K562 (cell line): ENCODE data around the gene ADAMTSL2. TPM values are rescaled to one million over a fixed set of nuclear protein-coding genes. Genes with fewer than 3 reads are reported as not detected.

Experiments
- CCAR2 ChIP-seq: fragments of 200-400 bp; formaldehyde crosslinking; IDR thresholded peaks from 2 replicates; pipeline ENCODE4 v1.6.1; 2017; ENCODE audit warnings: mild to moderate bottlenecking, low read depth, low read length
- CHD1 ChIP-seq: fragments of 200-600 bp; sonication (generic); IDR thresholded peaks from one replicate; pipeline ENCODE4 v1.6.1; 2012; ENCODE audit warnings: mild to moderate bottlenecking, moderate library complexity, low read length, inconsistent platforms
- EP300 ChIP-seq: IDR thresholded peaks from 2 replicates; pipeline ENCODE4 v1.6.1; 2012; ENCODE audit warnings: low read length, improper control_type of control experiment
- GATAD2B ChIP-seq: fragments of 450-650 bp; IDR thresholded peaks from 2 replicates; pipeline ENCODE4 v1.6.1; 2017; ENCODE audit warnings: mild to moderate bottlenecking, borderline replicate concordance
- HBP1 ChIP-seq: fragments of 450-650 bp; formaldehyde crosslinking; IDR thresholded peaks from 2 replicates; pipeline ENCODE4 v1.4.0; 2022; ENCODE audit warnings: missing genetic modification characterization
- HINFP ChIP-seq: fragments of 450-650 bp; conservative IDR thresholded peaks from 2 replicates; pipeline ENCODE4 v1.6.1; 2016; ENCODE audit warnings: missing genetic modification characterization, low read depth, mild to moderate bottlenecking, control low read depth, missing compliant biosample characterization
- IFI16 ChIP-seq: fragments of 250-450 bp; sonication (Bioruptor Pico); IDR thresholded peaks from 2 replicates; pipeline ENCODE4 v2.1.2; 2022; ENCODE audit warnings: mild to moderate bottlenecking, inconsistent platforms
- PHB2 ChIP-seq: fragments of 450-650 bp; IDR thresholded peaks from 2 replicates; pipeline ENCODE4 v1.6.1; 2017; ENCODE audit warnings: low read depth
- SMARCE1 ChIP-seq: fragments of 450-650 bp; IDR thresholded peaks from 2 replicates; pipeline ENCODE4 v1.7.1; 2016; ENCODE audit warnings: mild to moderate bottlenecking
- ZC3H4 ChIP-seq: sonication (generic); formaldehyde crosslinking; IDR thresholded peaks from 2 replicates; pipeline ENCODE4 v1.9.0; 2021; ENCODE audit warnings: missing genetic modification reagents, borderline replicate concordance
- ZFP1 ChIP-seq: fragments of 450-650 bp; formaldehyde crosslinking; IDR thresholded peaks from 2 replicates; pipeline ENCODE4 v1.4.0; 2020; ENCODE audit warnings: mild to moderate bottlenecking, mixed read lengths
- ZFX ChIP-seq: sonication (generic); formaldehyde crosslinking; IDR thresholded peaks from 2 replicates; pipeline ENCODE4 v1.8.0; 2022; ENCODE audit warnings: mild to moderate bottlenecking, missing genetic modification reagents, moderate library complexity
- ZNF551 ChIP-seq: fragments of 250-450 bp; sonication (Bioruptor Pico); IDR thresholded peaks from 2 replicates; pipeline ENCODE4 v1.5.0; 2021; ENCODE audit warnings: mild to moderate bottlenecking, moderate library complexity
- ZNF57 ChIP-seq: fragments of 450-650 bp; formaldehyde crosslinking; IDR thresholded peaks from 2 replicates; pipeline ENCODE4 v1.4.0; 2020; ENCODE audit warnings: mild to moderate bottlenecking, moderate library complexity
- ZNF592 ChIP-seq: fragments of 450-650 bp; IDR thresholded peaks from 2 replicates; pipeline ENCODE4 v1.6.1; 2017; ENCODE audit warnings: antibody characterized with exemption, mild to moderate bottlenecking
- polyA plus RNA-seq, 8 experiments: library from polyadenylated mRNA; depleted of rRNA in 4 of 8; stranded (reverse) in 5 of 8; unstranded in 3 of 8; fragments of >200 nt; fragmentation: Nextera tagmentation in 2 of 8; fragmentation: Illumina TruSeq in 1 of 8; extraction: Ambion mirVana in 2 of 8; extraction: Trizol in 1 of 8; gene quantifications; 2 replicates each; pipeline versions ENCODE4 v1.2.1 to v1.2.3, GENCODE V29; 2011 to 2014; ENCODE audit warnings: inconsistent platforms in 1 of 8, missing spikeins in 1 of 8
- total RNA-seq, 7 experiments: library from RNA; depleted of rRNA in 6 of 7; stranded (reverse); fragments of >200 nt in 6 of 7; fragmentation: Illumina TruSeq in 2 of 7; extraction: Trizol in 2 of 7; gene quantifications; 2 replicates each; pipeline versions ENCODE4 v1.2.1 to v1.2.3, GENCODE V29; 2011 to 2021; ENCODE audit warnings: low replicate concordance in 1 of 7
- TF ChIP-seq, protein P1 (sequence below), 2 experiments: fragments of 150-350 bp in 1 of 2; IDR thresholded peaks; 2 replicates each; pipeline ENCODE4 v1.6.1; 2012 to 2016; ENCODE audit warnings: low read depth in 2 of 2, low read length in 2 of 2, mild to moderate bottlenecking in 1 of 2, moderate library complexity in 1 of 2

The ADAMTSL2 gene
- total and polyA plus RNA-seq, 9 of the 15 experiments (the other 6 are each of a cell fraction or from before 2014, with no cell fraction given), result 0.04 TPM; not detected in 8

DNA sequence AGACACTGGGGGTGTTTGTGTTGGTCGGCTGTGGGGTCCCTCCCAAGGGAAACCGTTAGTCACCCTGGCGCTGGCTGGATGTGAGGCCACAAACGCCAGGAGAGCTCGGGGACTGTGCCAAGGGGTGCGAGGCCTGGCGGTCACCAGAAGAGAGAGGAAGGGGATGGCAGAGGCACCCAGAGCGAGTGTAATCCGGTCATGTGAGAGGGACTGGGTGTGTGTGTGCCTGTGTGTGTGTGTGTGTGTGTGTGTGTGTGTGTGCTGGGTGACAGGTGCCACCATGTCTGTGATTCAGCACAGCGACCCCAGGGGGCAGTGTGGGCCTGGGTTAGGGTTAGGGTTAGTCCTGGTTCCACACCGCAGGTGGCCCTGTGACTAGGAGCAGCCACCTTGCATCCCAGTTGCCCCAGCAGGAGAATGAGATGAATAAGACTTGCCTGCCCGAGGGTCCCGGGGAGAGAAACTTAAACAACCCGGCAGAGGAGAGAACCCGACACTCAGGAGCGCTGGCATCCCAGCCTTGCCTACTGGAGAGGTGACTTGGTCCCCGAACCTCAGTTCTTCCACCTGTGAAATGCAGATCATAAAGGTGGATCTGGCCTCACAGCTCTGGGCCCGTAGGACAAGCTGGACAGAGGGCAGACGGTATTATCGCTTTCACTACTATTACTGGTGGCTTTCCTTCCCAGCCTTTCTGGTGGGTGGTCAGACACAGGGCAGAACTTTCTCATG, 1.4 kb upstream of the ADAMTSL2 start (continued):
- no peak for TF ChIP-seq ZNF592
- TF ChIP-seq, protein P1, sequence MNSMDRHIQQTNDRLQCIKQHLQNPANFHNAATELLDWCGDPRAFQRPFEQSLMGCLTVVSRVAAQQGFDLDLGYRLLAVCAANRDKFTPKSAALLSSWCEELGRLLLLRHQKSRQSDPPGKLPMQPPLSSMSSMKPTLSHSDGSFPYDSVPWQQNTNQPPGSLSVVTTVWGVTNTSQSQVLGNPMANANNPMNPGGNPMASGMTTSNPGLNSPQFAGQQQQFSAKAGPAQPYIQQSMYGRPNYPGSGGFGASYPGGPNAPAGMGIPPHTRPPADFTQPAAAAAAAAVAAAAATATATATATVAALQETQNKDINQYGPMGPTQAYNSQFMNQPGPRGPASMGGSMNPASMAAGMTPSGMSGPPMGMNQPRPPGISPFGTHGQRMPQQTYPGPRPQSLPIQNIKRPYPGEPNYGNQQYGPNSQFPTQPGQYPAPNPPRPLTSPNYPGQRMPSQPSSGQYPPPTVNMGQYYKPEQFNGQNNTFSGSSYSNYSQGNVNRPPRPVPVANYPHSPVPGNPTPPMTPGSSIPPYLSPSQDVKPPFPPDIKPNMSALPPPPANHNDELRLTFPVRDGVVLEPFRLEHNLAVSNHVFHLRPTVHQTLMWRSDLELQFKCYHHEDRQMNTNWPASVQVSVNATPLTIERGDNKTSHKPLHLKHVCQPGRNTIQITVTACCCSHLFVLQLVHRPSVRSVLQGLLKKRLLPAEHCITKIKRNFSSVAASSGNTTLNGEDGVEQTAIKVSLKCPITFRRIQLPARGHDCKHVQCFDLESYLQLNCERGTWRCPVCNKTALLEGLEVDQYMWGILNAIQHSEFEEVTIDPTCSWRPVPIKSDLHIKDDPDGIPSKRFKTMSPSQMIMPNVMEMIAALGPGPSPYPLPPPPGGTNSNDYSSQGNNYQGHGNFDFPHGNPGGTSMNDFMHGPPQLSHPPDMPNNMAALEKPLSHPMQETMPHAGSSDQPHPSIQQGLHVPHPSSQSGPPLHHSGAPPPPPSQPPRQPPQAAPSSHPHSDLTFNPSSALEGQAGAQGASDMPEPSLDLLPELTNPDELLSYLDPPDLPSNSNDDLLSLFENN (IDR thresholded peaks at IDR 0.05; ENCODE audit: low read depth in 2 of 2, low read length in 2 of 2), result peak in 1 of 2 experiments; percentile 31; a peak in 1 of 4 replicates
- 0 out of 2 replicates have a peak, but pooled peaks have one; percentile 33 for TF ChIP-seq SMARCE1
- no peak for TF ChIP-seq IFI16
- no peak for TF ChIP-seq ZNF57 (CRISPR knock-in tag)
- TF ChIP-seq PHB2, result 0 out of 2 replicates have a peak, but pooled peaks have one; percentile 35
- TF ChIP-seq EP300, result no peak
- no peak for TF ChIP-seq CCAR2
- no peak for TF ChIP-seq HINFP (tag)
- no peak for TF ChIP-seq ZNF551 (CRISPR knock-in tag)
- no peak for TF ChIP-seq ZC3H4 (CRISPR knock-in tag)
- TF ChIP-seq HBP1 (CRISPR knock-in tag), result peak; percentile 77; the same call in 1 of the 2 replicates
- no peak for TF ChIP-seq ZFP1 (CRISPR knock-in tag)
- no peak for TF ChIP-seq CHD1
- no peak for TF ChIP-seq ZFX (CRISPR knock-in tag)
- no peak for TF ChIP-seq GATAD2B
